Body of pancreas (tissue), 4 donors: ENCODE measurements around the gene ANTXR2.

ENCODE experiments used
- POLR2A ChIP-seq, 3 donors: fragments of 450-650 bp; IDR thresholded peaks; one replicate each; pipeline ENCODE4 v1.6.1; 2016; ENCODE audit warnings: antibody characterized with exemption in 3 of 3, mild to moderate bottlenecking in 2 of 3
- TF ChIP-seq, protein P1 (sequence below), 7 experiments: fragments of 450-650 bp in 4 of 7; fragments of 200-600 bp in 3 of 7; sonication (generic) in 3 of 7; IDR thresholded peaks; one replicate each; pipeline ENCODE4 v1.5.1; 2016 to 2019; ENCODE audit warnings: antibody characterized with exemption in 7 of 7

- no peak for TF ChIP-seq POLR2A (IDR thresholded peaks at IDR 0.05)
- TF ChIP-seq, protein P1, sequence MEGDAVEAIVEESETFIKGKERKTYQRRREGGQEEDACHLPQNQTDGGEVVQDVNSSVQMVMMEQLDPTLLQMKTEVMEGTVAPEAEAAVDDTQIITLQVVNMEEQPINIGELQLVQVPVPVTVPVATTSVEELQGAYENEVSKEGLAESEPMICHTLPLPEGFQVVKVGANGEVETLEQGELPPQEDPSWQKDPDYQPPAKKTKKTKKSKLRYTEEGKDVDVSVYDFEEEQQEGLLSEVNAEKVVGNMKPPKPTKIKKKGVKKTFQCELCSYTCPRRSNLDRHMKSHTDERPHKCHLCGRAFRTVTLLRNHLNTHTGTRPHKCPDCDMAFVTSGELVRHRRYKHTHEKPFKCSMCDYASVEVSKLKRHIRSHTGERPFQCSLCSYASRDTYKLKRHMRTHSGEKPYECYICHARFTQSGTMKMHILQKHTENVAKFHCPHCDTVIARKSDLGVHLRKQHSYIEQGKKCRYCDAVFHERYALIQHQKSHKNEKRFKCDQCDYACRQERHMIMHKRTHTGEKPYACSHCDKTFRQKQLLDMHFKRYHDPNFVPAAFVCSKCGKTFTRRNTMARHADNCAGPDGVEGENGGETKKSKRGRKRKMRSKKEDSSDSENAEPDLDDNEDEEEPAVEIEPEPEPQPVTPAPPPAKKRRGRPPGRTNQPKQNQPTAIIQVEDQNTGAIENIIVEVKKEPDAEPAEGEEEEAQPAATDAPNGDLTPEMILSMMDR (IDR thresholded peaks at IDR 0.05): no peak
Observed at GRCh38 chr4:80079255-80079923, 6.4 kb upstream of the ANTXR2 start.
